Fibroblast of pulmonary artery (primary cell): ENCODE data around the gene PTGR1.
A peak's percentile ranks its signal among the peaks of the same experiment; 100 is the strongest.
"Not testable (repeated sequence)": the region's sequence is repeated elsewhere in the genome, so short reads cannot be mapped to it uniquely, and the experiment has no call there.

Experiments used
- DNase-seq: peaks from one replicate; pipeline ENCODE4 v3.0.0-alpha.2; 2010; ENCODE audit warnings: low read depth
- H3K4me3 ChIP-seq: replicated peaks from 2 replicates; pipeline ENCODE4 v1.5.1; 2011; ENCODE audit warnings: low read depth, mild to moderate bottlenecking, control low read depth, low read length, moderate library complexity
- TF ChIP-seq, protein P1 (sequence below): IDR thresholded peaks from 2 replicates; pipeline ENCODE4 v1.5.1; 2011; ENCODE audit warnings: mild to moderate bottlenecking, control low read depth, low read length, inconsistent platforms; ENCODE audit errors: missing control alignments

Gene PTGR1

DNA sequence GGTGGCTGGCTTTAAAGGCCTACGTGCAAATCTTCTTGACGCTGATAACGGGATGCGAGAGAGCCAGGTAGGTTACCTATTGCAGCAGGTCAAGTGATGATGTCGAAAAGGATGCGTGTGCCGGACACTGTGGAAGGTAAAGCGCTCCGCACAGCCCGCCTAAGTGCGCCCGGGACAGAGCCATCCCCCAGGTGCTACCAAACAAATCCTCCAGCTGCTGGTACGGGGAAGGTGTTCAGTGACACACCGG, 31.4 kb upstream of the PTGR1 start:
- DNase-seq, result no peak
- TF ChIP-seq, protein P1, sequence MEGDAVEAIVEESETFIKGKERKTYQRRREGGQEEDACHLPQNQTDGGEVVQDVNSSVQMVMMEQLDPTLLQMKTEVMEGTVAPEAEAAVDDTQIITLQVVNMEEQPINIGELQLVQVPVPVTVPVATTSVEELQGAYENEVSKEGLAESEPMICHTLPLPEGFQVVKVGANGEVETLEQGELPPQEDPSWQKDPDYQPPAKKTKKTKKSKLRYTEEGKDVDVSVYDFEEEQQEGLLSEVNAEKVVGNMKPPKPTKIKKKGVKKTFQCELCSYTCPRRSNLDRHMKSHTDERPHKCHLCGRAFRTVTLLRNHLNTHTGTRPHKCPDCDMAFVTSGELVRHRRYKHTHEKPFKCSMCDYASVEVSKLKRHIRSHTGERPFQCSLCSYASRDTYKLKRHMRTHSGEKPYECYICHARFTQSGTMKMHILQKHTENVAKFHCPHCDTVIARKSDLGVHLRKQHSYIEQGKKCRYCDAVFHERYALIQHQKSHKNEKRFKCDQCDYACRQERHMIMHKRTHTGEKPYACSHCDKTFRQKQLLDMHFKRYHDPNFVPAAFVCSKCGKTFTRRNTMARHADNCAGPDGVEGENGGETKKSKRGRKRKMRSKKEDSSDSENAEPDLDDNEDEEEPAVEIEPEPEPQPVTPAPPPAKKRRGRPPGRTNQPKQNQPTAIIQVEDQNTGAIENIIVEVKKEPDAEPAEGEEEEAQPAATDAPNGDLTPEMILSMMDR, result no peak
- peak overlapping the region; percentile 90 for H3K4me3 ChIP-seq

DNA sequence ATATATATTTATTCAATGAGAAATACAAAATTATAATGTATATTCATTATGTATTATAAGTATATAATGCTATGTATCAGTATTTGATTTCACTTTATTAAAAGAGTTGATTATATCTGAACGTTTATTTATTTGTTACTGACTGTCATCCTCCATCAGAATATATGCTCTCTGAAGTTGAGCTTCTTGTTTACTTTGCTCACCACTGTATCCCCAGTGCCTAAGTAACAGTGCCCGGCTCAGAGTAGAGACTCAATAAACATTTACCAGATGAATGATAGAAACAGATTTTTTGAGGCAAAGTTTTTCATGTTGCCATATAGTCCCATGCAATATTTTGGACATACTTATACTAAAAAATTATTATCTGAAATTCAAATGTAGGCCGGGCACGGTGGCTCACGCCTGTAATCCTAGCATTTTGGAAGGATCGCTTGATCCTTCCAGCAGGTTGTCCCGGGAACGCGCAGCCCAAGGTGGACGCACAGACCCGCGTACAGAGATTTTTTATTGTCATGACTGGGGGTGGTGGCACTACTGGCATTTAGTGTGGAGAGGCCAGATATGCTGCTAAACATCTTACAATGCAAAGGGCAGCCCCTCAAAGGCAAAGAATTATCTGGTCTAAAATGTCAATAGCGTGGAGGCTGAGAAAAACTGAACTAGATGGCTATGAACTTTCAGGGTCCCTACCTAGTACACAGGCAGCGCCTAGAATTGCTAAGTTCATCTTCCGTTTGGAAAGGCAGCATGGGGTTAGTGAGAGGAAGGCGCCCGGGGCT, 30.9 kb upstream of the PTGR1 start:
- H3K4me3 ChIP-seq, result peak overlapping the region; percentile 90
- no peak for DNase-seq
- TF ChIP-seq, protein P1, result no peak

DNA sequence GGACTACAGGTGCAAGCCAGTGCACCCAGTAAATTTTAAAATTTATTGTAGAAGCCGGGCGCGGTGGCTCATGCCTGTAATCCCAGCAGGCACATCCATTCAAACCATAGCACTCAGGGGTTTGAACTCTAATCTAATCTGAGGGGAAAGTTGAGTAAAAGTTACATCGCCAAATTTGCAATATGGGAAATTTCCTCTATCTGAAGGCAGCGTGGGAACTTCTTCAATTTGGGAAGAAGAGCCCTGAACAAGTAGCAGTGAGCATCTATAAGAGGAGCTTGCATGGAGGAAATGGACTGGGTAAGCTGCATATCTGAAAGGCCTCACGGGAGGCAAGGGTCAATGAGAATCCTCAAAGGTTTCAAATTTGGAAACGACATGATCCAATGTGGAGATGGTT, 29.0 kb upstream of the PTGR1 start:
- DNase-seq, result no peak
- TF ChIP-seq, protein P1, result no peak
- H3K4me3 ChIP-seq, result no peak overlapping the region

DNA sequence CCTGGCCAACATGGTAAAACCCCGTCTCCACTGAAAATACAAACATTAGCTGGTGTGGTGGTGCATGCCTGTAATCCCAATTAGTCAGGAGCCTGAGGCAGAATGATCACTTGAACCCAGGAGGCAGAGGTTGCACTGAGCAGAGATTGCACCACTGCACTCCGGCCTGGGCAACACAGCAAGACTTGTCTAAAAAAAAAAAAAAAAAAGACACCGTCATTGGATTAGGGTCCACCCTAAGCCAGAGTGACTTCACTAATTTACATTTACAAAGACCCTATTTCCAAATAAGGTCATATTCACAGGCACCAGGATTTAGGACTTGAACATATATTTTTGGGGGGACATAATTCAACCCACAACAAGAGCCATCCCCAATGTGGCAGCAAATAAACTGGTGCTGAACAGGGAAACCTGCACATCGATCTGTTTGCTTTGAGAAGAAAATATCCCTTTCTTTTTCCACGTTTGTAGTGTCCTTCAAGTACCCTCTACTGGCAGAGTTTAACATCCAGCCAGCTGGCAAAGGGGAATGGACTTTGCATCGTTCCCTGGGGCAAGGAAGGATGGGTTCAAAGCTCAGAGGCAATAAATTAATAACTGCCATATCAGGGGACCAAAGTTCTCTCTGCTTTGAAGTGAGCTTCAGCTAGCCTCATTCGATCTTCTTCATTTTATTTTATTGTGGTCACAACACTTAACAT, 28.0 kb upstream of the PTGR1 start:
- no peak overlapping the region for H3K4me3 ChIP-seq
- DNase-seq, result no peak
- TF ChIP-seq, protein P1, result no peak

DNA sequence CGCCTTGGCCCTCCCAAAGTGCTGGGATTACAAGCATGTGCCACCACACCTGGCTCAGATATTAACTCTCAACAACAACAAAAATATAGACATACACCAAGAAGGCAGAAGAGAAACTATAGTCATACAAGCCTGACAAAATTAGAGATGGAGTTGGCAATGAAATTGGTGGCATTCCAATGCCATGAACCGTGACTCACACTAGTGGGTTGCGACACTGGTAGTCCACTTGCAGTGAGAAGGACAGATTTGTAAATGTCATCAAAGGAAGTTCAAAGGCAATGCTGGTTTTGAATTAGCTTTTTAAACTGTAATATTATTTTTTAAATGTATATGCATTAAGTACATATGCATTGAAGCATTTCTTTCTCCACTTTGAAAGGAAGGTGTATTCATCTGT, 23.2 kb upstream of the PTGR1 start:
- TF ChIP-seq, protein P1, result no peak
- peak; percentile 88 for DNase-seq
- no peak overlapping the region for H3K4me3 ChIP-seq

DNA sequence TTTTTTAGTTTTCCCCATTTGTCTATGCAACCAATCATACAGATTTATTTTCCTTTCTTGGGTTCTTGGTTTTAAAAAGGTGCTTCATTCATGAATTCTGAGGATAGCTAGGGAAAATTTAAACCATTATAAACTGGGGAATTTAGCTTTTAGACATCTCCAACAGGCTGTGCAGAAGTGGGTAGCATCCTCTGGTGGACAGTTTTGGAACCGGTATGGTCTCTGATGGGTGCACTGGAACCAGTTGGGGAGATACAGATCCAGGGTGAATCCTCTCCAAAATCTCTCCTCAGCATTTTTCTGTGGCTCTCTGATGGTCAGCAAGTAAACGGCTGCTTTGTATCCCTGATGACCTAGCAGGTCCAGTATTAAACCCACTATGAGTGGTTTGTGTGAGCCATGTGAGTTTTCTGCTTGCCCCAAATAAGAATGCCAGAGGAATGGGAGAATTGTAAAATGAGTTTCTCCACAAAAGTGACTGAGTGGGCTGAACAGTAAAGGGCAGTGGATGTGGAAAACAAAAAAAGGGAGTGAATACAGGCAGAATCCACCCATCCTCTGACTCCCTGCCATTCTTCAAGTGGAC, 22.5 kb upstream of the PTGR1 start:
- TF ChIP-seq, protein P1, result peak; percentile 100
- peak; percentile 72 for DNase-seq
- H3K4me3 ChIP-seq, result no peak overlapping the region

DNA sequence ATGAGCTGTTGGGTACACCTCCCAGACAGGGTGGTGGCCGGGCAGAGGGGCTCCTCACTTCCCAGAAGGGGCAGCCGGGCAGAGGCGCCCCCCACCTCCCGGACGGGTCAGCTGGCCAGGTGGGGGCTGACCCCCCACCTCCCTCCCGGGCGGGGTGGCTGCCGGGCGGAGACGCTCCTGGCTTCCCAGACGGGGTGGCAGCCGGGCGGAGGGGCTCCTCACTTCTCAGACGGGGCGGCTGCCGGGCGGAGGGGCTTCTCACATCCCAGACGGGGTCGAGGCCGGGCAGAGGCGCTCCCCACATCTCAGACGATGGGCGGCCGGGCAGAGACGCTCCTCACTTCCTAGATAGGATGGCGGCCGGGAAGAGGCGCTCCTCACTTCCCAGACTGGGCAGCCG, 17.9 kb upstream of the PTGR1 start:
- not testable (repeated sequence) for H3K4me3 ChIP-seq, DNase-seq
